ENCODE results near the gene CHIT1.
A peak's percentile ranks its signal among the peaks of the same experiment; 100 is the strongest.
"Not testable (repeated sequence)": the region's sequence is repeated elsewhere in the genome, so short reads cannot be mapped to it uniquely, and the experiment has no call there.

The CHIT1 gene

DNA sequence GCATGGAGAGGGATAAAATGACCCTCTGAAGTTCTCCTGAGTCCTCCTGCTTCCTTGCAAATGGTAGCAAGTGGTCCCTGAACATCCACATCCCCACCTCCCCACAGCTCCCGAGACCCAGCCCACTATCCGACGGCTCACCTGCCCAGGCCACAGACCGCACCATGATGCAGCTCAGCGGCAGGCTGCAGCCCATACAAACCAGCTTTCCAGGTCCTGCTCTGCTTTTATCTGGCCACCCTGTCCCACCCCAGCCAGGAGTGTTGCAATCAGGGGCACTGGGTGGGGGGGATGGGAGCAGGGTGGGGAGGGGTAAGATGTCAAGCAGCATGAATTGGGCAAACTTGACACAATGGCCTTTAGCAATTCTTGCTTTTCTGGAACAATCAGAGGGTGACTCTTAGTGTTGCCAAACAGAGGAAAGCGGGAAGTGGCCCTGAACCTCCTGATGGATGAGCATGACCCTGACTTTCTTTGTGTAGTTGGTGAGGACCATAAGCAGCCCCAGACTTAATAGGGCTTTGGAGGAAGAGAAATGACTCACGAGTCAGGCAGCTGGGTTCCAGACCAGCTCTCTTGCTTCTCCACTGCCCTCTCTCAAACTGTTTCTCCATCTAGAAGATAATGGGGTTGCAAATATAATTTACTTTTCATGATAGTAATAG is at the start of gene CHIT1:
Gene CHIT1, minus strand, starts transcription at position 203 of the 665 bp plus-strand sequence. Its CDS starts 37 bp downstream, at position 166.
- no peak for DNase-seq

DNA sequence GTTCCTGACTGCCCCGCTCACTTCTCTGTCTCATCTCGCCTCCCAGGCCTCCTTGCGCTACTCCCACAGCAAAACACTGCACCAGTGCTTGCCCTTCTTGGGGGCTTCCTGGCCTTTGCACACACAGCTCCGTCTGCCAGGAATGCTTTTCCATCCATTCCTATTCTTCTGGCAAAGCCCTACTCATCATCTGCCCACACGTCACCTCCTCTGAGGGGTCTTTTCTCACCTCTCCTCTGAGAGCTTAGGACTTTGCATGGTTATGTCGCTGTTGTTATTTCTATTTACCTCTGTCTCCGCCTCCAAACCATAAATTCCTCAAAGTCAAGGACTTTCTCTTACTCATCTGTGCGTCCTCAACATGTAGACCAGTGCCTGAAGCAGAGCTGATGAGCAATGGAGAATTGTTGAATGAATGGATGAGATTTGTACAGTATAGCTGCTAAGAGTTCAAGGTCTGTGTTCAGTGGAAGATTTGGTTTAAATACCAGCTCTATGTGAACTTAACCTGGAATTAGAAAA is 49.5 kb upstream of the CHIT1 start:
- DNase-seq, result no peak

DNA sequence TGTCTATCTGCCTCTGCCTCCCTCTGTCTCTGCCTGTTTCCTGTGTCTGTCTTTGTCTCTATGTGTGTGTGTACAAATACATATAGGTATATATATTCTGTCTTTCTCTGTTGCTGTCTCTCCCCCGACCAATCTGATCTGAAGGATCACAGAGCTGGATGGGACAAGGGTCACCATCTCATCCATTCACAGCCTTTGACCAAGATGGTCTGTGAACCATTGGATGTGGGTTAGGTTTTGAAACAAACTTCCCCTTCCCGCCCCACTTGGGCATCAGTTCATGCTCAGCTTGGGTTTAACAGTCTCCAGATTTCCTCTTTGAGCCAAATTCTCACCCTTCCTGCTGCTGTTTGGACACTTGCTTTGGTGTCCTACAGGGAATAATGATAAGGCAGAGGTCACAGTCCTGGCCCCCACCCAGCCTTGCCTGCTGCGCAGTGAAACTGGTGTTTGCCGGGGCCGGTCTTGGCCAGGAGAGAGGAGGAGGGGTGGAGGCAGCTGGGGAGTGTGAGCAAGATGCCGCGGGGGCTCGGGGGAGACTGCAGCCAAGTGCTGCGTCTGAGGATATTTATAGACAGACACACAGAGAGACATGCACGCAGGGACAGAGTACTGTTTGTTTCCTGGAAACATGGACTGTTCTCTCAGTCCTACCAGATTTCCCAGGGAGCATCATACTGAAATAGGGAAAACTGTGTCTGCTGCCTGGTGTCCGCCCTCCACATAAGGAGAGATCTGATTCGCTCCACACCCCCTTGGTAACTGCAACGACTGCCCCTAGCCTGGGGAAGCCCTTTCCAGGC is 48.8 kb upstream of the CHIT1 start:
- DNase-seq, result no peak

DNA sequence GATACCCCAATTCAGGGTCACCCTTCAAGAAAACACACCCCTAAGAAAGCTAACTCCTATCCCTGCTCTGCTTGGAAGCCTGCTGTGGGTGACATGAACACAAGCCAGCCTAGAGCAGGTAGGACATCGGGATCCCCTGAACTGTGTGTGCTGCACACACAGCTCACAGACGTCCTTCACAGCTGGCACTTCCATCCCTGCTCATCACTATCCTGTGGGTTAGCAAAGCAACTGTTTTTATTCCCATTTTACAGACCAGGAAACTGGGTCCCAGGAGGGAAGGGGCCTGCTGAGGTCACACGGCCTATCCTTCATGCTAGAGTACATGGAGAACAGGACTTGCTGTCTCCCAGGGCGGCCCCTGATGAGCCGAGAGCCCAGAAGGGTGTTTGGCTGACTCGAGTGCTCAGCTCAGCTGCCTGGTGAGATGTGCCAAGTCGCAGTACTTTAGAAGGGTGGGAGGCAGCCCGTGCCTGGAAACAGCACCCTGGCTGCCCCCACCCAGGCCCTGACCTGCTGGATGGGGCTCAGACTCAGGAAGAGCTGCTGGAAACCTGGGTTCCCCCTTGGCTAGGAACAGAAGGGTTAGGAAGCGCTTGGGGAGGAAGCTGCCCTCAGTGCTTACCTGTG is 47.6 kb upstream of the CHIT1 start:
- DNase-seq, result no peak

DNA sequence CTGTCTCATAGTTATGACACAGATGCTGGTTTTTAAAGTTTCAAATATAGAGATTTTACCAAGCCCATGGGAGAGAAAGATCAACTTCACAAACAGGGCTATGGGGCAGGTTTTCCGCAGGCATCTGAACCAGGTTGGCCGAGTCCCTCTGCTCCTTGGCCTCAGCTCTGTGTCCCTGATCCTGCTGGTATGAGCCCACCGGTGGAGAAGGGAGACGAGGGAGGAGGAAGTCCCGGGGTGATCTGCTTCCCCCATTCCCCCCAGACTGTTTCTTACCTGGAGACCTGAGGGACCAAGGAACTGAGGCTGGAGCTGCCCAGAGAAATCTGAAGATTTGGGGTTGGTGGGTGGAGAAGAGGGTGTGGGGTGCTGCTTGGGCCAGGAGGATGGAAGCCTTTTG is 46.9 kb upstream of the CHIT1 start:
- DNase-seq, result no peak

DNA sequence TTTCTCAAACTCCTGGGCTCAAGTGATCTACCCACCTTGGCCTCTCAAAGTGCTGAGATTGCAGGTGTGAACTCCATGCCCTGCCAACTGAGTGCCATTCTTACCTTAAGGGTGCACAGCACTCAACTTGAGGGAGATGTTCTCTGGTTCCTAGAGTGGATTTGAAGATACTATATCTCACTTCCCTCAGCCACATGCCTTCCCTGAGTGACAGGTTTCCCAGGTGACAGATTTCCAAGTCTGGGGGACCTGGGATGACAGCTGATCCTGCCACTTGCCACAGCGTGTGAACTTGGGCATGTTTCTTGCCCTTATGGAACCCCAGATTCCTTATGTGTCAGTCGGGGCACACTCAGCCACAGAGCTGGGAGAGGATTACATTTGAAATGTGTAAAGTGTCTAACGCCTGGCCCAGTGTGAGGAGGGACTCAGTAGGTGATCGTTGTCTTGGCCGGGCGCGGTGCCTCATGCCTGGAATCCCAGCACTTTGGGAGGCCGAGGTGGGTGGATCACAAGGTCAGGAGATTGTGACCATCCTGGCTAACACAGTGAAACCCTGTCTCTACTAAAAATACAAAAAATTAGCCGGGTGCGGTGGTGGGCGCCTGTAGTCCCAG is 46.3 kb upstream of the CHIT1 start:
- DNase-seq, result no peak

DNA sequence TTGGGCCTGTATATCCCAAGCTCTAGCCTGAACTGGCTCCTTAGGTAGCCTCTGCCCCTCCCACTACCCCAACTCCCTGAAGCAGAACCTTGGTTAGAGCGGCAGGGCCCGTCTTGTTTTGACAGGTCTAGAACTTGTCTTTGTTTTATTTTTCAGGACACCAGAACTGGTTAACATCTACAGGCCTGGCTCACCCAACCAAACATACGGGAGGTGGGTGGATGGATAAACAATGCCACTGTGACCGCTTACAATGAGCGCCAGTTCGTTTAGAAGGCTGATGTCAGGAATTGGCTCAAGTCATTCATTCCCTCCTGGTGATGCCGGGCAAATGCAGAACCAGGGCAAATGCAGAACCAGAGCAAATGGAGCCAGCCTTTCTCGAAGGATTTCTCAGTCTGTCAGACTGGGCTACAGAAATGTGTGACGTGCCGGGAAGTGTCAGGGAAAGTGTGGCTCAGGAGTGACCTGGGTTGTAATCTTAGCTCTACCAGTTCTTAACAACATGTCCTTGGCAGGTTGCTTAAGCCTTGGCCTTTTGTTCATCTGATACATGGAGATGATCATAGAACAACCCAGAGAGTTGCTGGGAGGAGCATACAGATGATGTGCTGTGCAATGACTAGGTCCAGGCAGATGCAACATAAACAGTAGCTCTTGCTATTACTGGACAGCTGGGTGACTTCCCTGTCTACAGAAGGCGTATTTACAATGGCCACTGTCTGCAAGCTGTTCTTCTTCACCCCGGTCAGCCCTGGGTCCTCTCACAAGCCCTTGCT is 45.3 kb upstream of the CHIT1 start:
- DNase-seq, result no peak

DNA sequence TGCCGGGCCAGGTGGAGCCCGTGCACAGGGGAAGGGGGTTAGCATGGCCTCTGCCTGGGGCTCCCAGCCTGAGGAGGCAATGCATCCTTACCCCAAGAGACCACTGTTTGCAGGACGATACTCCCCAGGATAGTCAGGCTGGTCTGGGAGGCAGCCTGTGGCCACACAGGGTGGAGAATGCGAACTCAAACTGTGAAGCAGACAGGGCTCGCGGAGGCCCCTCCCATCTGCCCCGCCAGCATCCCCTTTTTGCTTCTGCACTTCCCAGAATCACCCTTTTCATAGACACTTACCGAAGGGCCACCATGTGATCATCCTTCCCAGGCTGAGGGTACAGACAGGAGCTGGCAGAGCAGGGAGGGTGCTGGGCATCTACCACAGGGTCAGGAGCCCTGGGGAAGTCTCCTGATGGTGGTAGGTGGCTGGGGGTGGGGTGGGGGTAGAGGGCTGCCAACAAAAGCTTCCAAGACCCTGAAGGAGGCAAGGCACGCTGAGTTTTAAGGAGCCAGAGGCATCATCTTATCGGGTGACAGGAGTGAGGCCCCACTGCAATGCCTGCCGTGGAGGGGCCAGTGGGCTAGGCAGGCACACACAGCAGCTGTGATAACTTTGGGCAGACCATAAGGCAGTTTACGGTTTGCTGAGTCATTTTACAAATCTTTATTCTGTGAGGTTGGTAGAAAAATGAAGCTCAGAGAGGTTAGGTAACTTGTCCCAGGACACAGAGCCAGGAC is 44.6 kb upstream of the CHIT1 start:
- no peak for DNase-seq

DNA sequence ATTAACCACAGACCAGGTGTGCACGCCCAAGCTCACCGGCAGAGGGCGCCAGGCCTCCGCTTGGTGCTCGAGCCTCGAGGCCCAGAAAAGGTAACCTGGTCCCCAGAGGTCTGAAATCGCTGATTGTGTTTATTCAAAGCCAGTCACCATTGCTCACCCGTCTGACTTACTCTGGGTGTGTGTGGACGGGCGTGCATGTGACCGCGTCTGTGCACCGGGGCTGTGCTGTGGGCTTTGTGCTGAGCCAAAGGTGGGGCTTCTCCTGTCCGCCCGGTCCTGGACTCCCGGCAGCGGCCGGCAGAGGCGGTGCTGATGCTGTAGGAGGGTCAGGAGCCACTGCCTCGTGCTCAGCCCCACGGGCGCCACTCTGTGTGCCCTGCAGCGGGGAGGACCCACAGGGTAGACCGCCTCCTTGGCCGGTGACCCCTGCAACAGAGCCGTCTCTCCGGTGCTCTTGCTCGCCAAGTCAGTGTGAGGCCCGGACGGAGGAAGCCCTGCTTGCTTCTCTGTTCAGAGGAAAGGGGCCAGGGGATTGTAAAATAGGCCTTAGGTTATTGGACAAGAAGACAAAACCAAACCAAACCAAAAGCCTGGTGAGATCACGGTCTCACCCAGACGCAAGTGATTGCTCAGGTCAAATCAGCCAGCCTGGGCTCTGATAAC is 43.9 kb upstream of the CHIT1 start:
- DNase-seq, result peak; percentile 93

DNA sequence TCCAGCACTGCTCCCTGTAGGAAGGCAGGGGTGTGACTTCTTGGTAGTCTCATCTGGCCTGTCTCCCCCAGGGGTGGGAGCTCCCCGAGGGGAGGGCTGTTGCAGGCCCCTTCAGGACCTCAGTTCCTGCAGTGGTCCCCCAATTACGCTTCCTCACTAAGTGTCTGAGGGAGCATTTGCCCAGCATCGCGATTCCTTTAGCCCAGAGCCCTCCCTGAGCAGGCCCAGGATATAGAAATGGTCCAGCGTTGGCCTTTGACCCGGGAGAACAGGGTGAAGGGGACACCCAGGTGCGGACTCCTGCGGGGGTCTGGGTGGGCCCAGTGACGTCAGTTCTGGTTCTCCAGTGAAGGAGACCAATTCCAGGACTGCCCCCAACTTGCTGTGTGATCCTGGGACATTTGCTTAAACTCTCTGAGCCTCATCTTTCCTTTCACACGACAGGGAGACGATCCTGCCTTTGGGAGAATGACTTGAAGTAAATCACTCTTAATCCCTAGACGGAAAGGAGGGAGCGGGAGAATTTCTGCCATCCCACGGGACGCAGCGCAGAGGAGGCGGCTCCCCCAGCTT is 43.2 kb upstream of the CHIT1 start:
- DNase-seq, result no peak

DNA sequence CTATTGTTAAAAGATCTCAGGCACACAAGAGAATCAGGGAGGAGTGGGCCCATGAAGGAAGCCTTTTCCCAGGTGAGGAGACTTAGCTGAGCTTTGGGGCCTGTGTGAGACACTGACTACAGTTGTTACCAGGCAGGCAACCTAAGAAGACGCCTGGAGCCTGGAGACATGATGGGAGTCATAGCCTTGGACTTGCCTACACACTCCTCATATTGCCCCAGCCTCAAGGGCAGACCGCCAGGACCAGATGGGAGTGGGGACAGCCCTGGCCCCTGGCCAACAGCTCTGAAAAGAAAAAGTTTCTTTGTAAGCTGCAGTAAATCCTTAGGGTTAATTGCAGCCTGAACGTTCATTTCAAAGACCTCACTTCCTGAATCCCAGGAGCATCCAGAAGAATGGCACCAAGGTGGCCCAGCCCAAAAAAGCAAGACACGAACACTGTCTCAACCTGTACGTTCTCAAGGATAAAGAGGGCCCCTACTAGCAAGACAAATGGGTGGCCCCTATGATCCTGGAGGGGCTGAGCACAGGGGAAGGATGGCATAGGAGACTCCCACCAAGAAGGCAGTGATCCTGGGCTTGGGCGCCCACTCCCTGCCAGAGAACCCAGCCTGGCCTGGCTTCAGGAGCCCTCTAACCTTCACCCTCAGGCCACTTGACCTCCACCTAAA is 42.6 kb upstream of the CHIT1 start:
- no peak for DNase-seq

DNA sequence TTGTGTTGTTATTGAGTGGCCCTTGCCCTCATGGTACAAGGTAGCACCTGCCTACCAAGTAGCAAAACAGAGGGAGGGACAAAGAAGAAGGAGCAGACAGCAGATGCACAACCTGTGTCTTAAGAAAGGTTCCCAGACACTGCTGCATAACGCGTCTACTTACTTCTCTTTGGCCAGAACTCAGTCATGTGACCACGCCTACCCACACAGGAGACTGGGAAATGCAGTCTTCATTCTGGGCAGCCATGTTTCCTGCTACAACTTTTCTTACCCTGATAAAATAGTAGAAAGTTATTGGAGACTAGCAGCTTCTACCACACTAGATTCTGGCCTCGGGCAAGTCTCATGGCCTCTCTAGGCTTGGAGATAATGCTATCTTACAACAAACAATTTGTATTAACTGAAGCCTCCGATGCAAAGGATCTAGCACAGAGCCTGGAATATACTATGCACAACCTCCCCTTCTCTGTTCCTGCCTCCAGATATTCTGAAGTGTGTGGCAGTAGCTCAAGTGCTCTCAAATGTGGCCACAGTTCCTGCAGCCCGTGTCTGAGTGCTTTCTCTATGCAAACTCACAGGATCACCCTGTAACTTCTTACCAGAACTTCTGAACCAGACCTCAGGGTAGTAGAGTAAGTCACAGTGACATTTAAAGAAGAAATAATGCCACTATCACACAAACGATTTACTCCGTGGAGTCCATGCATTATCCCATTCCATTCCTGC is 41.7 kb upstream of the CHIT1 start:
- peak; percentile 78 for DNase-seq

DNA sequence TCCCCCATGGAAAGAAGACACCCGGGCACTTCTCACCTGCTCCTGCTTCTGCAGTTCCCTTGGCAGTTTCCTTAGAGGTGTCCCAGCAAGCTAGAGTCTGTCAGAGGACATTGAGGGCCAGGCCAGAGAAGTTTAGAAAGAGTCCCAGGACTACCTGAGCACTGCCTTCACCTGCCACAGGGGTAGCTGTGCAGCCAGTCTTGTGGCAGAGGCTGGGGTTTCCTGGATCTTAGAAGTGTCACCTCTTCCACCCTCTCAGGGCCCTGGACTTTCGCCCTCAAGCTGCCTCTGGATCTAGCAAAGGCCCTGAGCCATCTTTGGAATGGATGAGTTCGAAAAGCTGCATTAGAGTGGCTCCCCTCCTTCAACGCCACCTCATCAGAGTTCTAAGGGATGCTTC is 41.0 kb upstream of the CHIT1 start:
- no peak for DNase-seq

DNA sequence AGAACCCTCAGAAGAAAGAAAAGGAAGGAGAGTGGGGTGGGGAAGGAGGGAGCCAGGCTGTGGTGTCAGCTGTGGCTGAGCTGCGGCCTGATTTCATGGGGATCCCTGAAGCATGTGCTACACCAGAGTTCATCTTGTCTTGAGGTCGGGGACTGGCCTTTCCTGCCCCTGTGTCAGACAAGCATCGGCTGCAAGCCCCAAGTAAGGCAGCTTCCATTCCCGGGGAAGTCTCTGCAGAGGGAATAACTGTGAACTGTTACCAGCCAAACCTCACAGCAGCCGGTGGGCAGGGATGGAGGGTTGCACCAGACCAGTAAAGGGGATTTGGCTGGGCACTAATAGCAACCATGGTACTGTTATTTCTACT is 40.2 kb upstream of the CHIT1 start:
- no peak for DNase-seq

DNA sequence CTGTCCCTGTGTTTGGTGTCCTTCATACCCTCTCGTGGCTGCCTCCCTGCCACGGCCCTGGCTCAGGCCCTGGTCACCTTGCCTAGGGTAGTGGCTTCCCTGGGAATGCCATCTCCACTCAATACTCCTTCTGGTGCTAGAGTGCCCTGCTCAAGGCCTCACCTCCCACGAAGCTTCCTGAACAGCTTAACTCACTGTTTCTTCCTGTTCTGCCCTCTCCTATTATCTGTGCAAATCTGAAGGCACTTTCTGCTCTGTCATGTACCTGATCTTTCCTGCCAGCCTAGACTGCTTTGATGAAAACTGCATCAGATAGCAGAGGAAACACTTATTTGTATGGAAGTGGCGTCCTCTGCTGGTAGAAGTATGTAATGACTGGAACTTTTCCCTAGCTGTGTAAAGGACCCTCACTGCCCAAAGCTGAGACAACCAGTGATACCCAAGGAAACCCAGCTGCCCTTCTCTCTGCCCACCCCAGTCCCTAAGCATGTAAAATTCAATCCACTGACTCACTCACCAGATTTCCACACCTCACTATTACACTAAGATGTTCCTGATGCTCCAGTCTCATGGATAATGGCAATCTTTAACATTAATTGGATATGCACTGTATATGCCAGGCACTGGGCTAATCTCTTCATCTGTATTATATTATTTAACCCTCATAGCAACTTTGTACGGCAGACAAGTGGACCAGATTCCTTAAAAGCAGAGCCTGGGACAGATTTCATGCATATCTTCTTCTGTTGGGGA is 39.6 kb upstream of the CHIT1 start:
- peak; percentile 78 for DNase-seq

DNA sequence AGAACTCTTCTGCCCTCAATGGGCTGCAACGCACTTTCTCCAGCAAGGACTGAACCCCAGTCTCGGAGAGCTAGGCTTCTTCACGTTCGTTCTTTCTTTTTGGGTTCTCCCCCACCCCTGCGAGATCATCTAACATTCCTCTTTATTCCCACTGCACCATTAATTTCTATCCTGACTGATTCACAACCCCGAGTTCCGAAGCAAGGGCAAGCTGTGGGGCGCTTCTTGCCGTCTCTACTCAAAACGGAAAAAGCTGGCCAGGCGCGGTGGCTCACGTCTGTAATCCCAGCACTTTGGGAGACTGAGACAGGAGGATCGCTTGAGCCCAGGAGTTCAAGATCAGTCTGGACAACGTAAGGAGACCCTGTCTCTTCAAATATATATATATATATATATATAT is 38.4 kb upstream of the CHIT1 start:
- DNase-seq, result no peak

DNA sequence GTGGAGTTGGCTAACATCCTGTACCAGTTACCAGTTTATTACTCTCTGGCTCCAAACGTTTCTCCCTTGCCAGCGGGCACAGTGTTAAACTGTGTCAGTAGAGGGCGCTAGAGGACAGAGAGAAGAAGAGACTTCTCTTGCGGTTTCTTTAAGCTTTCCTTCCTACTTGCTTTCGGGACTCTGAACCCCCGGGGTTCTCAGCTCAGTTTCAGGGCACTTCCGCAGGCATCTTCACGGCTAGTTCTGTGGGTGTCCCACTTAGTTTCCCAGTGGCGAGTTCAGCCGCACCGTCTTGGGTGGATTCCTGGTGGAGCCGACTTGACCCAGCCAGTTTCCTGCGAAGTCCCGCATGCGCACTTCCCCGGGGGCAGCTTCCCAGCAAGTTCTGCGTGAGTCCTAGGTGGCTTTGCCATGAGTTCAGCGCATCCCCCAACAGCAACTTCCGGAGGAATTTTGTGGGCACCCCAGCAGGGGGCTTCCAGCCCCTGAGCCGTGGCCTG is 37.9 kb upstream of the CHIT1 start:
- peak; percentile 90 for DNase-seq

DNA sequence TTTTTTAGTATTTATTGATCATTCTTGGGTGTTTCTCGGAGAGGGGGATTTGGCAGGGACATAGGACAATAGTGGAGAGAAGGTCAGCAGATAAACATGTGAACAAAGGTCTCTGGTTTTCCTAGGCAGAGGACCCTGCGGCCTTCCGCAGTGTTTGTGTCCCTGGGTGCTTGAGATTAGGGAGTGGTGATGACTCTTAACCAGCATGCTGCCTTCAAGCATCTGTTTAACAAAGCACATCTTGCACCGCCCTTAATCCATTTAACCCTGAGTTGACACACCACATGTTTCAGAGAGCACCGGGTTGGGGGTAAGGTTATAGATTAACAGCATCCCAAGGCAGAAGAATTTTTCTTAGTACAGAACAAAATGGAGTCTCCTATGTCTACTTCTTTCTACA is 36.7 kb upstream of the CHIT1 start:
- DNase-seq, result not testable (repeated sequence)

DNA sequence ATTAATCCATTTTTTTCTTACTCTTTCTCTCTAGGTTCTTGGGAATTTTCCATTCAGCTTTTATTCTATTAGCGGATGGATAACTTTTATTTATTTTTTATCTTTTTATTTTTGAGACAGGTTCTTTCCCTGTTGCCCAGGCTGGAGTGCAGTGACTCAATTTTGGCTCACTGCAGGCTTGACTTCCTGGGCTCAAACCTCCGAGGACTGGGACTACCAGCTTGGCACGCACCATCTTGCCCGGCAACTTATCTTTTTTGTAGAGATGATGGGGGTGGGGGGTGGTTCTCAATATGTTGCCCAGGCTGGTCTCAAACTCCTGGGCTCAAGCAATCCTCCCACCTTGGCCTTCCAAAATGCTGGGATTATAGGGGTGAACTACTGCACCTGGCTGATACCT is 36.1 kb upstream of the CHIT1 start:
- no peak for DNase-seq

Data from activated CD4-positive, alpha-beta T cell treated with anti-CD3 and anti-CD28 coated beads, Interleukin-2, amount 50 U/mL, for 16 hours (primary cell).